HG02678 (cell line): Measurements from ENCODE around the gene BCL6B.
"Not testable (repeated sequence)": the region's sequence is repeated elsewhere in the genome, so short reads cannot be mapped to it uniquely, and the experiment has no call there.

Experiments used
- ATAC-seq: cut with Tn5 transposase; IDR thresholded peaks from one replicate; pipeline ENCODE4 v1.9.1; 2021; ENCODE audit warnings: mild to moderate bottlenecking, moderate library complexity; ENCODE audit not compliant: unreplicated experiment

The BCL6B gene

GRCh38 chr17:7026471-7027115 lies 3.7 kb downstream of the BCL6B start:
- ATAC-seq, result no peak

GRCh38 chr17:7027335-7027734 lies 4.5 kb downstream of the BCL6B start:
- no peak for ATAC-seq

GRCh38 chr17:7029096-7029495 lies 6.2 kb downstream of the BCL6B start:
- no peak for ATAC-seq

GRCh38 chr17:7029659-7030058 lies 6.8 kb downstream of the BCL6B start:
- ATAC-seq, result no peak

- peak; percentile 9 for ATAC-seq
Observed at GRCh38 chr17:7034955-7035590, 12.2 kb downstream of the BCL6B start.

- peak; percentile 93 for ATAC-seq
Observed at GRCh38 chr17:7035591-7036368, 12.9 kb downstream of the BCL6B start, which contains the start of gene SLC16A13. TSS of gene SLC16A13 (plus strand) at chr17:7036015. CDS start at chr17:7036383, 368 bp downstream.

- ATAC-seq, result no peak
Observed at GRCh38 chr17:7038025-7038862, 15.4 kb downstream of the BCL6B start.

GRCh38 chr17:7039832-7040231 lies 17.0 kb downstream of the BCL6B start:
- no peak for ATAC-seq

GRCh38 chr17:7041607-7042500 lies 19.0 kb downstream of the BCL6B start:
- no peak for ATAC-seq

- ATAC-seq, result no peak
Observed at GRCh38 chr17:7042501-7043181, 19.8 kb downstream of the BCL6B start.

GRCh38 chr17:7043182-7043496 lies 20.3 kb downstream of the BCL6B start:
- ATAC-seq, result no peak

- no peak for ATAC-seq
Observed at GRCh38 chr17:7043497-7044198, 20.8 kb downstream of the BCL6B start, which contains the start of gene SLC16A11. TSS of gene SLC16A11 (minus strand) at chr17:7044092. CDS start at chr17:7043513, 579 bp downstream.

GRCh38 chr17:7045492-7046126 lies 22.8 kb downstream of the BCL6B start:
- no peak for ATAC-seq

- ATAC-seq, result no peak
Observed at GRCh38 chr17:7046127-7046724, 23.4 kb downstream of the BCL6B start.

- ATAC-seq, result not testable (repeated sequence)
Observed at GRCh38 chr17:7046725-7047397, 24.0 kb downstream of the BCL6B start.

- ATAC-seq, result no peak
Observed at GRCh38 chr17:7047566-7047965, 24.7 kb downstream of the BCL6B start.

GRCh38 chr17:7048968-7049367 lies 26.1 kb downstream of the BCL6B start:
- no peak for ATAC-seq
